ENCODE measurements around the gene PAWR. TPM values are rescaled to one million over a fixed set of nuclear protein-coding genes. Genes with fewer than 3 reads are reported as not detected.

Gene PAWR
- total RNA-seq, 1 donor from 2014 or later = 204 TPM

GRCh38 chr12:79673354-79673753, 17.4 kb downstream of the PAWR start:
- Histone ChIP-seq H4K20me1 (ENCODE audit: insufficient read depth, low read length) (peaks cover 89% of the 10 kb centered on the region), H3K4me3 (ENCODE audit: insufficient read depth, low read depth, low read length) (no peak overlapping the region), H3K9ac (ENCODE audit: low read length) (no peak overlapping the region), H3K27ac (ENCODE audit: low read depth, low read length) (no peak overlapping the region), H2AFZ (ENCODE audit: low read depth, low read length) (no peak overlapping the region), H3K4me1 (ENCODE audit: insufficient read depth, low read length) (peaks cover 2% of the 10 kb centered on the region), H3K36me3 (ENCODE audit: insufficient read depth, low read length) (peaks cover under 1% of the 10 kb centered on the region), H3K79me2 (ENCODE audit: insufficient read depth, low read length) (peaks cover 100% of the 10 kb centered on the region), H3K9me3 (ENCODE audit: insufficient read depth, low read depth, low read length) (no peaks in the 10 kb centered on the region), H3K27me3 (ENCODE audit: insufficient read depth, low read length) (no peaks in the 10 kb centered on the region), H3K4me2 (ENCODE audit: low read length) (no peak overlapping the region)
- FAIRE-seq (no peak), DNase-seq (ENCODE audit: low read depth) (no peak)
- peak overlapping the region; percentile 92 for H3K27ac Mint-ChIP-seq (ENCODE audit: unreplicated experiment)
- H3K4me3 Mint-ChIP-seq (ENCODE audit: unreplicated experiment) = peak overlapping the region; percentile 57
- TF ChIP-seq CTCF (IDR thresholded peaks at IDR 0.05; ENCODE audit: insufficient read depth, low read depth, low read length) (no peak), EZH2 (IDR thresholded peaks at IDR 0.05; ENCODE audit: insufficient read depth, low read length) (no peak)
- peaks cover 33% of the 10 kb centered on the region for H3K4me1 Mint-ChIP-seq (ENCODE audit: low read depth, unreplicated experiment)
- H3K36me3 Mint-ChIP-seq (ENCODE audit: low read depth, unreplicated experiment) = peaks cover 14% of the 10 kb centered on the region
- H3K9me3 Mint-ChIP-seq (ENCODE audit: unreplicated experiment) = peaks cover 2% of the 10 kb centered on the region
- H3K27me3 Mint-ChIP-seq (ENCODE audit: low read depth, unreplicated experiment) = no peaks in the 10 kb centered on the region

- peaks cover 100% of the 10 kb centered on the region for H3K79me2 ChIP-seq (ENCODE audit: insufficient read depth, low read length)
- no peak for DNase-seq (ENCODE audit: low read depth)
- H3K4me1 Mint-ChIP-seq (ENCODE audit: low read depth, unreplicated experiment) = peaks cover 13% of the 10 kb centered on the region
- H2AFZ ChIP-seq (ENCODE audit: low read depth, low read length) = no peak overlapping the region
- FAIRE-seq = no peak
- no peak overlapping the region for H3K4me3 Mint-ChIP-seq (ENCODE audit: unreplicated experiment)
- TF ChIP-seq EZH2 (IDR thresholded peaks at IDR 0.05; ENCODE audit: insufficient read depth, low read length) (no peak), CTCF (IDR thresholded peaks at IDR 0.05; ENCODE audit: insufficient read depth, low read depth, low read length) (no peak)
- H3K27me3 ChIP-seq (ENCODE audit: insufficient read depth, low read length) = no peaks in the 10 kb centered on the region
- peaks cover 2% of the 10 kb centered on the region for H3K9me3 Mint-ChIP-seq (ENCODE audit: unreplicated experiment)
- no peaks in the 10 kb centered on the region for H3K9me3 ChIP-seq (ENCODE audit: insufficient read depth, low read depth, low read length)
- H3K27ac Mint-ChIP-seq (ENCODE audit: unreplicated experiment) = no peak overlapping the region
- peaks cover 12% of the 10 kb centered on the region for H3K36me3 ChIP-seq (ENCODE audit: insufficient read depth, low read length)
- H3K27ac ChIP-seq (ENCODE audit: low read depth, low read length) = no peak overlapping the region
- H3K4me3 ChIP-seq (ENCODE audit: insufficient read depth, low read depth, low read length) = no peak overlapping the region
- no peak overlapping the region for H3K4me2 ChIP-seq (ENCODE audit: low read length)
- H4K20me1 ChIP-seq (ENCODE audit: insufficient read depth, low read length) = peaks cover 62% of the 10 kb centered on the region
- peaks cover 4% of the 10 kb centered on the region for H3K36me3 Mint-ChIP-seq (ENCODE audit: low read depth, unreplicated experiment)
- peaks cover 2% of the 10 kb centered on the region for H3K4me1 ChIP-seq (ENCODE audit: insufficient read depth, low read length)
- H3K9ac ChIP-seq (ENCODE audit: low read length) = no peak overlapping the region
- H3K27me3 Mint-ChIP-seq (ENCODE audit: low read depth, unreplicated experiment) = no peaks in the 10 kb centered on the region
Observed at GRCh38 chr12:79668113-79668512, 22.7 kb downstream of the PAWR start.

- FAIRE-seq (no peak), DNase-seq (ENCODE audit: low read depth) (no peak)
- Histone ChIP-seq H4K20me1 (ENCODE audit: insufficient read depth, low read length) (peaks cover 56% of the 10 kb centered on the region), H3K4me2 (ENCODE audit: low read length) (no peak overlapping the region), H3K36me3 (ENCODE audit: insufficient read depth, low read length) (peaks cover 17% of the 10 kb centered on the region), H3K27me3 (ENCODE audit: insufficient read depth, low read length) (no peaks in the 10 kb centered on the region), H3K9ac (ENCODE audit: low read length) (no peak overlapping the region), H3K4me1 (ENCODE audit: insufficient read depth, low read length) (peaks cover 2% of the 10 kb centered on the region), H3K79me2 (ENCODE audit: insufficient read depth, low read length) (peaks cover 100% of the 10 kb centered on the region), H3K4me3 (ENCODE audit: insufficient read depth, low read depth, low read length) (no peak overlapping the region), H2AFZ (ENCODE audit: low read depth, low read length) (no peak overlapping the region), H3K27ac (ENCODE audit: low read depth, low read length) (no peak overlapping the region), H3K9me3 (ENCODE audit: insufficient read depth, low read depth, low read length) (no peaks in the 10 kb centered on the region)
- no peaks in the 10 kb centered on the region for H3K27me3 Mint-ChIP-seq (ENCODE audit: low read depth, unreplicated experiment)
- no peak overlapping the region for H3K27ac Mint-ChIP-seq (ENCODE audit: unreplicated experiment)
- peaks cover 19% of the 10 kb centered on the region for H3K4me1 Mint-ChIP-seq (ENCODE audit: low read depth, unreplicated experiment)
- H3K36me3 Mint-ChIP-seq (ENCODE audit: low read depth, unreplicated experiment) = no peaks in the 10 kb centered on the region
- TF ChIP-seq CTCF (IDR thresholded peaks at IDR 0.05; ENCODE audit: insufficient read depth, low read depth, low read length) = no peak
- TF ChIP-seq EZH2 (IDR thresholded peaks at IDR 0.05; ENCODE audit: insufficient read depth, low read length) = no peak
- H3K4me3 Mint-ChIP-seq (ENCODE audit: unreplicated experiment) = no peak overlapping the region
- no peaks in the 10 kb centered on the region for H3K9me3 Mint-ChIP-seq (ENCODE audit: unreplicated experiment)
Observed at GRCh38 chr12:79665212-79665887, 25.4 kb downstream of the PAWR start.
